ENCODE results near the gene SMARCAL1.

DNA sequence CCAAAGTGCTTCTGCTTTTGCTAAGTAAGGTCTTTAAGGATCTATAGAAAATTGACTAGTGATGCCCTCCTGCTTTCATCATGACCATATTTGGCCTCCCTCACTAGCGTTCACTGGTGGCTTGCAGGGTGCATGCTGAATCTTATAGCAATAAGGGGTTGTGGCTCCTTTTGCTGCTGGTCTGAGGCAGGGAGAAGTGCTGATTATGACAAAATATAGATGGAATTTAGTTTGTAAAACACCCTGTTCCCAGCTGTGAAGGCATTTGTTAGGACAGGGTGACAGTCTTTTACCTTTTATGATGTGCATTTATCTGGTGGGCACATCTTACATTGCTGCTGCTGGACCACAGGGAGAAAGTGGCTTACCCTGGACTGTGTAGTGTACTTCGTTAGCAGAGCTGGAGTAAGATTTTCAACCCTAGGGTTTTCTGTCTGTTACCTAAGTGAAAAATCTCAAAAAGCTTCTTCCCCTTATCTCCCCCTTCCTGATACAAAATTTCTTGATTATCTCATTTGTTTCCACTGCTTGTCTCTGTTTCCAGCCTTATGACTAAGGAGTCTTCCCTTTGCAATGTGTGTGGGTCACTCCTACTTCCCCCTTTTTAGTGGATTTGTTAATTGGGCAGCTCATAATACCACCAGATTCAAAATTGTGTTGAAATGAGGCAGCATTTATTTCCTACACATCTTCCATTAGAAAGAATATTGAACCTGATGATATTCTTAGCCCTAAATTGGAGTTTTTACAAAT, 65.2 kb downstream of the SMARCAL1 start:
- TF ChIP-seq, protein P1, sequence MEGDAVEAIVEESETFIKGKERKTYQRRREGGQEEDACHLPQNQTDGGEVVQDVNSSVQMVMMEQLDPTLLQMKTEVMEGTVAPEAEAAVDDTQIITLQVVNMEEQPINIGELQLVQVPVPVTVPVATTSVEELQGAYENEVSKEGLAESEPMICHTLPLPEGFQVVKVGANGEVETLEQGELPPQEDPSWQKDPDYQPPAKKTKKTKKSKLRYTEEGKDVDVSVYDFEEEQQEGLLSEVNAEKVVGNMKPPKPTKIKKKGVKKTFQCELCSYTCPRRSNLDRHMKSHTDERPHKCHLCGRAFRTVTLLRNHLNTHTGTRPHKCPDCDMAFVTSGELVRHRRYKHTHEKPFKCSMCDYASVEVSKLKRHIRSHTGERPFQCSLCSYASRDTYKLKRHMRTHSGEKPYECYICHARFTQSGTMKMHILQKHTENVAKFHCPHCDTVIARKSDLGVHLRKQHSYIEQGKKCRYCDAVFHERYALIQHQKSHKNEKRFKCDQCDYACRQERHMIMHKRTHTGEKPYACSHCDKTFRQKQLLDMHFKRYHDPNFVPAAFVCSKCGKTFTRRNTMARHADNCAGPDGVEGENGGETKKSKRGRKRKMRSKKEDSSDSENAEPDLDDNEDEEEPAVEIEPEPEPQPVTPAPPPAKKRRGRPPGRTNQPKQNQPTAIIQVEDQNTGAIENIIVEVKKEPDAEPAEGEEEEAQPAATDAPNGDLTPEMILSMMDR (IDR thresholded peaks at IDR 0.05): no peak
- TF ChIP-seq POLR2A (IDR thresholded peaks at IDR 0.05): no peak
